IPS-20b (cell line): ENCODE measurements around the gene SLC5A2.

Experiments
- H3K27ac ChIP-seq: one replicate; pipeline ENCODE4 v1.5.1; 2013; ENCODE audit warnings: low read length
- H3K27me3 ChIP-seq: 2 replicates; pipeline ENCODE4 v1.6.1; 2013; ENCODE audit warnings: mild to moderate bottlenecking, low read length, inconsistent platforms; ENCODE audit not compliant: insufficient read depth
- H3K36me3 ChIP-seq: 2 replicates; pipeline ENCODE4 v1.6.1; 2013; ENCODE audit warnings: low read depth, mild to moderate bottlenecking, inconsistent platforms, low read length, moderate library complexity; ENCODE audit not compliant: insufficient read depth
- H3K4me1 ChIP-seq: 2 replicates; pipeline ENCODE4 v1.6.1; 2013; ENCODE audit warnings: mild to moderate bottlenecking, control low read depth, inconsistent platforms, low read length, moderate library complexity; ENCODE audit not compliant: insufficient read depth
- H3K4me3 ChIP-seq: 2 replicates; pipeline ENCODE4 v1.5.1; 2013; ENCODE audit warnings: mild to moderate bottlenecking, low read length, inconsistent platforms
- H3K9ac ChIP-seq: 2 replicates; pipeline ENCODE4 v1.6.1; 2013; ENCODE audit warnings: low read depth, mild to moderate bottlenecking, inconsistent platforms, low read length, moderate library complexity
- H3K9me3 ChIP-seq: 2 replicates; pipeline ENCODE4 v1.6.1; 2013; ENCODE audit warnings: mild to moderate bottlenecking, low read depth, low read length, inconsistent platforms; ENCODE audit not compliant: insufficient read depth

The SLC5A2 gene

DNA sequence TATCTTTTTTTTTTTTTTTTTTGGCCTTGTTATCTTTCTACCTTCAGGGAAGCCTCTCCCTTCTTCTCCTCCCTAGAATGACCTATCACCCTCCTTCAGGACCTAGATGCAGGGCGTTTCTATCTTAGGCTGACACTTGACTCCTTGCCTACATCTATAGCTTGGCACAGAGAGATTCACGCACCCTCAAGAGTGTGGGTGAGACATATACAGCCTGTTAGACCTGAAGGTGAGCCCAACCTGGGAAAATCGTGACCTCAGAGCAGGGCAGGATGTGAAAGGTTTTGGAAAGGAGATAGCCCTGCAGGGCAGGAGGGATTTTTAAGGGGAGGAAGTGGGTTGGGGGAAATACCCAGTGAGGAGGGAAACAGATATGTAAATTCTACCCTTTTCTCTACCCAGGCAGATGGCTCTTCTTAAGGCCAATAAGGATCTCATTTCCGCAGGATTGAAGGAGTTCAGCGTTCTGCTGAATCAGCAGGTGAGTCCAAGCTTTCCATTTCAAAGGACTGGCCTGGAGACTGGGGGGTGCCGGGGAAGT is 44.9 kb downstream of the SLC5A2 start, which contains the start of gene AHSP:
AHSP (plus strand) TSS at position 167 of the 541 bp plus-strand sequence; CDS start at position 407, 240 bp downstream.
- Histone ChIP-seq H3K36me3 (no peaks in the 10 kb centered on the region), H3K4me3 (peak within 1 kb of the TSS; percentile 79), H3K27me3 (peaks cover 59% of the 10 kb centered on the region), H3K9ac (peak within 1 kb of the TSS; percentile 63; the same call in 1 of the 2 replicates), H3K27ac (no peak within 1 kb of the TSS), H3K4me1 (peaks cover 8% of the 10 kb centered on the region; the same call in 1 of the 2 replicates), H3K9me3 (no peaks in the 10 kb centered on the region)

DNA sequence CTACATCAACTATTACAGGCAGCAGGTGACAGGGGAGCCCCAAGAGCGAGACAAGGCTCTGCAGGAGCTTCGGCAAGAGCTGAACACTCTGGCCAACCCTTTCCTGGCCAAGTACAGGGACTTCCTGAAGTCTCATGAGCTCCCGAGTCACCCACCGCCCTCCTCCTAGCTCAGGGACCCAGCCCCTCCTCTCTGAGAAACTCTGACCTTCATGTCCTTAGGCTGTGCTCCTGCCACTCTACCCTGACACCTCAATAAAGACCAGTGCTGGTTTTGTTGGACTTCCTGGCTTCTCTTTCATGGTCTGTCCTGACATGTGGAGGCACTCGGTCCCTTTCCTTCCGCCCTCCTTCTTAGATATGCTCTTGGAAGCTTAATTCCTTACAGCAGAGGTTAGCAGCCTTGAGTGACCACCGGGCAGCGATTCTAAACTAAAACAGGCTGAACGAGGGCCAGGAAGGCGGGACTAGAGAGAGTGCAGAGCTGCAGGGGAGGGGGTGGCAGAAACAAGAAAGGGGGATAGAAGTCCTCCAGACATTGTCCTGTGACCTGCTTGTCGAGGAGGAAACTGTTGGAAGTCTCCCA is 45.7 kb downstream of the SLC5A2 start:
- Histone ChIP-seq H3K27me3 (peaks cover 59% of the 10 kb centered on the region), H3K4me1 (peaks cover 8% of the 10 kb centered on the region; the same call in 1 of the 2 replicates), H3K9me3 (no peaks in the 10 kb centered on the region), H3K4me3 (peak overlapping the region; percentile 79), H3K9ac (peak overlapping the region; percentile 63; the same call in 1 of the 2 replicates), H3K36me3 (no peaks in the 10 kb centered on the region), H3K27ac (no peak overlapping the region)

DNA sequence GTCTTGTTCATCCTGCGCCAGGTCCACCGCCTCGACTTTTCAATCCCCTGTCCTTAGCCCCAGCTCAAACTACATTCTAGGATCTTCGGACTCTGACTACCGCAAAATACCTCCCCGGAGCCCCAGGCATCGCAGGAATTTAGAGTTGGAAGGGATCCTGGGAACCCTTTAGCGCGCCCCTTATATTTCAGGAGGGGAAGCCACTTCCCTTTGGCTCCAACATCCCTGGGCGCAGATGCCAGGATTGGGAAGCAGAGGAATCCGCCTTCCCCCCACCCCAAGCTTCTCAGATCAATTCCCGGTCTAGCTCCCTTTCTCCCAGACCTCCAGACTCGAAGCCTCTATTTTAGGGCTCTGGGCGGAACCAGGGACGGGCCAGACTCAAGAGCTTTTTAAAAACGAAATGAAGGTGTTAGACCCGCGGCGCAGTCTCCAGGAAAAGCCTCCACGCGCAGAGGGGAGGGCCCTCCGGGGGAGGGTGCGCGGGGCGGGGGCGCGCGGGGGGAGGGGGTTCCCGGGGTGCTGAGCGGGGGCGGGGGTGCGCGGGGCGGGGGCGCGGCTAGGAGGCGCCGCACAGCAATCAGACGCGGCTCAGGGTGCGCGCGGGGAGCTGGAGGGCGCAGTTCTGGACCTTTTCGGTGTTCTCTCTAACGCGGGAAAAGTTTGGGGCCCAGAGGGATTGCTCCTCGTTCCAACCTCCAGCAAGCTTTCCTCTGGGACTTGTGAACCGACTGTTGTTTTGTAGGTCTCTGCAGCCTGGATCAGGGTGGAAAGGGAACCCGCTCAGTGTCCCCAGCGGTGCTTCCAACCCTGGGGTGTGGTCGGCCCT is 46.4 kb downstream of the SLC5A2 start:
- Histone ChIP-seq H3K27me3 (peaks cover 59% of the 10 kb centered on the region), H3K27ac (no peak overlapping the region), H3K4me1 (peaks cover 8% of the 10 kb centered on the region; the same call in 1 of the 2 replicates), H3K36me3 (no peaks in the 10 kb centered on the region), H3K4me3 (peak overlapping the region; percentile 79), H3K9me3 (no peaks in the 10 kb centered on the region), H3K9ac (peak overlapping the region; percentile 69; the same call in 1 of the 2 replicates)

DNA sequence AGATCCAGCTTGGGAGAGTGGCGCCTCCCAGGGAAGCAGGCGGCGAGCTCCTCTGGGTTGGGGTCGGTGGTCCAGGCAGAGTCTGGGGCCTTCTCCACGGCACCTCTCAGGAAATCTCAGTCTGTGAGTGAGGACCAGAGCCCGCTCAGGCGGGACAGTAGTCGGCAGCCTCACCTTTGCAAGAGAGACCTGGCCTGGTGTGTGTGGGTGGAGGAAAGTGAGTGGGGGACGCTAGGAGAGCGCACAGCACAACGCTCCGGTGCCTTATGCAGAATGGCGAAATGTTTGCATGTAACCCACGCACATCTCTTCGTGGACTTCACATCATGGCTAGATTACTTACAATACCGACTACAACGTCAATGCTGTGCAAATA is 47.0 kb downstream of the SLC5A2 start:
- H3K9me3 ChIP-seq, result no peaks in the 10 kb centered on the region
- peak overlapping the region; percentile 69; the same call in 1 of the 2 replicates for H3K9ac ChIP-seq
- no peak overlapping the region for H3K27ac ChIP-seq
- no peaks in the 10 kb centered on the region for H3K36me3 ChIP-seq
- H3K4me1 ChIP-seq, result peaks cover 8% of the 10 kb centered on the region; the same call in 1 of the 2 replicates
- peaks cover 62% of the 10 kb centered on the region for H3K27me3 ChIP-seq
- peak overlapping the region; percentile 78 for H3K4me3 ChIP-seq

DNA sequence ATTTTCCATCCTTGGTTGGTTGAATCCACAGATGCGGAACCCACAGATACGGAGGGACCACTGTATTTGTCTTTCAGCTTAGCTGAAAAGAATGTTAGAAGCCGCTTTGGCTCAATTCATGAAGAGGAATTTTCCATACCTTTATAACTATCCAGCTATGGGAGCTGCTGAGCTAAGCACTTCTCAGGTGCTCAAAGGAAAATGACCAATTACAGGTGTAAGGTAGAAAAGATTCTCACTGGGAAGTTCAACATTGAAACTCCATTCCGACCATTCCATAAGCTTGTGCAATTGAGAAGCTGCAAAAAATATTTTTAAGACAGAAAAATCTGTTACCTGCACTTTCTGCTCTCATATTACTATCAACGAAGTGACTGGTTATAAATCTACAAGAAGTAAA is 47.5 kb downstream of the SLC5A2 start:
- Histone ChIP-seq H3K27ac (no peak overlapping the region), H3K4me3 (peak overlapping the region; percentile 78), H3K4me1 (peaks cover 8% of the 10 kb centered on the region; the same call in 1 of the 2 replicates), H3K9ac (no peak overlapping the region), H3K9me3 (no peaks in the 10 kb centered on the region), H3K27me3 (peaks cover 66% of the 10 kb centered on the region), H3K36me3 (no peaks in the 10 kb centered on the region)

DNA sequence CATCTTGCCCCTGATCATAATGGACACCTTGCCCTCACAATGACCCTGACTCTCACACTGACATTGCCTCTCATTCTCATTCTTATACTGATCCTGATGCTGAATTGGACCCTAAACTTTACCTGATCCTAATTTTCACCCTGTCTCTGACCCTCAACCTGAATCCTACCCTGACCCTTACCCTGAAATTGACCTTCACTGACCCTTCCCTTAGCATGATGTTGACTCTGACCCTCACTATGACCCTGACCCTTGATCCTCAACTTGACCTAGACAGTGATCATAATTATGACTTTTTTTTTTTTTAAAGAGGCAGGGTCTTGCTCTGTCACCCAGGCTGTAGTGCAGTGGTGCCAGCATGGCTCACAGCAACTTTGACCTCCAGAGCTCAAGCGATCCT is 48.2 kb downstream of the SLC5A2 start:
- H3K27ac ChIP-seq, result no peak overlapping the region
- peaks cover 8% of the 10 kb centered on the region; the same call in 1 of the 2 replicates for H3K4me1 ChIP-seq
- no peak overlapping the region for H3K9ac ChIP-seq
- H3K9me3 ChIP-seq, result no peaks in the 10 kb centered on the region
- H3K36me3 ChIP-seq, result no peaks in the 10 kb centered on the region
- peaks cover 70% of the 10 kb centered on the region for H3K27me3 ChIP-seq
- no peak overlapping the region for H3K4me3 ChIP-seq

DNA sequence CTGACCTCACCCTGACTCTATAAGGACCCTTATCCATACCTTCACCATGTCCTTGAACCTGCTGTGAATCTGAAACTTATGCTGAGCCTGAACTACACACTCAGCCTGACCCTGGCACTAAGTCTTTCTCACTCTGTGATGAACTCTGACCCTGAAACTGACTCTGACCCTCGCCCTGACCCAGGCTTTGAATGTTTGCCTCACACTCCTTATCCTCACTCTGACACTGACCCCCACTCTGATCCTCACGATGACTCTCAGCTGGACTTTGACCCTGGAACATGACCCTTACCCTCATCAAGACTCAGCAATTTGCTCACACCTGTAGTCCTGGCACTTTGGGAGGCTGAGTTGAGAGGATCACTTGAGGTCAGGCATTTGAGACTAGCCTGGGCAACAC is 49.2 kb downstream of the SLC5A2 start:
- Histone ChIP-seq H3K27me3 (peaks cover 77% of the 10 kb centered on the region), H3K4me1 (peaks cover 8% of the 10 kb centered on the region; the same call in 1 of the 2 replicates), H3K4me3 (no peak overlapping the region), H3K9me3 (no peaks in the 10 kb centered on the region), H3K36me3 (no peaks in the 10 kb centered on the region), H3K27ac (no peak overlapping the region), H3K9ac (no peak overlapping the region)

DNA sequence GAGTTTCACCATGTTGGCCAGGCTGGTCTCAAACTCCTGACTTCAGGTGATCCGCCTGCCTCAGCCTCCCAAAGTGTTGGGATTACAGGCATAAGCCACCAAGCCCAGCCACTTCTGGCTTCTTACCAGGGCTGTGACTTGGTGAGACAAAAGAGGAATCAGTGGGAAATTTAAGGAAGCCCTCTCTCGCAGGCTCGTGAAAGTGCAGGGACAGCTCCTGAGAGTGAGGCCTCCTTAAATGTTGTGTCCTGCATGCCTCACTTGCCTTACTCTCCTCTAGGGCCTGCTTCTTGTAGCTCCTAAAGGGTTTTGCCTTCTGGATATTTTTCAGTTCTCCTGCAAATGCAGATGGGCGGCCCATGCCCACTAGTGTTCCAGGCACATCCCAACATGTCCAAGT is 50.0 kb downstream of the SLC5A2 start:
- peaks cover 77% of the 10 kb centered on the region for H3K27me3 ChIP-seq
- H3K4me3 ChIP-seq, result no peak overlapping the region
- no peak overlapping the region for H3K27ac ChIP-seq
- H3K9ac ChIP-seq, result no peak overlapping the region
- no peaks in the 10 kb centered on the region for H3K9me3 ChIP-seq
- H3K36me3 ChIP-seq, result no peaks in the 10 kb centered on the region
- H3K4me1 ChIP-seq, result peaks cover 11% of the 10 kb centered on the region; the same call in 1 of the 2 replicates

DNA sequence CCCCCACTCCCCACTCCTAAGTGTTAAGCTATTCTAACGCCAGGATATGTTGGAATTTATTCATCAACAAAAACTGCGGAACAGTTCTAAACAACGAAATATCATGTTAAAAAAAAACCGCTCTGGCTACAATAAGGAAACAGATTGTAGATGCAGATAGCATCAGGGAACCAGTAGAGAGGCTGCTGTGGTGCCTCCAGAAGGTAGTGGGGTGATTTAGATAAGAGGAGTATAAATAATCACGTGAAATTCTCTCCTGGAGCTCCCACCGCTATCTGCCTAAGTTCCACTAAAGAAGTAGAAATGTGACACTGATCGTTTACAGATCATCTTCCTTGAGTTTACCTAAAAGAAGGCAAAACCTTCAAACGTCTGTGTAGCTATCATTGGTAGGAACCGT is 52.8 kb downstream of the SLC5A2 start:
- Histone ChIP-seq H3K9ac (no peak overlapping the region), H3K4me3 (no peak overlapping the region), H3K27me3 (peaks cover 51% of the 10 kb centered on the region), H3K9me3 (peaks cover 16% of the 10 kb centered on the region; the same call in 1 of the 2 replicates), H3K4me1 (peaks cover 3% of the 10 kb centered on the region; the same call in 1 of the 2 replicates), H3K36me3 (no peaks in the 10 kb centered on the region), H3K27ac (no peak overlapping the region)

DNA sequence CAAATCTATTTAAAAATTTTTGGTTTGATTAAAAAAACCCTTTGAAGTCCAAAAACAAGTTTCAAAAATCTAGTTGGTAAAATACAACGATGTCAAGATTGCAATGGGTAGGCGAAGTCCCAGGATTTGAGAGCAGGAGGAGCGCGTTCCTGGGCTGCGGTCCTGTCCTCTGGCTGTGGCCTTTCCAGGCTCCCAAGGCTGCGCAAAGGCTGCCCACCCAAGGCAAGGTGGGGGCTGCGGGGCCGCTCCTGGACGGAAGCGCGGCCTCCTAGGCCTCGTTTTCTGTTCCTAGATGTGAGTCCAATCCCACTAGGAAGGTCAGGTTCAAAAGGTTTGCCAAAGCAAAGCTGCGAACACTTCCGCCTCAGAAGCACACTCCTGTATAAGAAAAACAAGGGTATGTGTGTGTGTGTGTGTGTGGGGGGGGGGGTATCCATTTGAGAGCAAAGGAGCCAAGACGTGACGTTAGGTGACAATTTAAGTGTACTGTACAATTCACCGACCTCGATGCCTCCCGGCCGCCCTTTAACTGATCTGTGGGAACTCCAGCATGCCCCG is 54.0 kb downstream of the SLC5A2 start:
- H3K4me3 ChIP-seq, result peak overlapping the region; percentile 60; the same call in 1 of the 2 replicates
- H3K27me3 ChIP-seq, result peaks cover 40% of the 10 kb centered on the region
- H3K36me3 ChIP-seq, result no peaks in the 10 kb centered on the region
- peaks cover 16% of the 10 kb centered on the region; the same call in 1 of the 2 replicates for H3K9me3 ChIP-seq
- peaks cover 3% of the 10 kb centered on the region; the same call in 1 of the 2 replicates for H3K4me1 ChIP-seq
- no peak overlapping the region for H3K27ac ChIP-seq
- H3K9ac ChIP-seq, result no peak overlapping the region
